Measurements from ENCODE around the gene FNTB. TPM values are rescaled to one million over a fixed set of nuclear protein-coding genes. Genes with fewer than 3 reads are reported as not detected.

The FNTB gene
- total RNA-seq, 1 experiment from 2014 or later = 35.3 TPM

- Histone ChIP-seq H3F3A (ENCODE audit: insufficient read depth, low read depth) (peaks cover 5% of the 10 kb centered on the region; the same call in 1 of the 2 replicates), H3K9me2 (ENCODE audit: insufficient read depth) (no peaks in the 10 kb centered on the region), H3K9me3 (ENCODE audit: insufficient read depth, low read depth) (no peaks in the 10 kb centered on the region), H3K36me3 (ENCODE audit: low read depth) (peaks cover 14% of the 10 kb centered on the region), H4K20me1 (ENCODE audit: insufficient read depth) (no peaks in the 10 kb centered on the region), H3K4me1 (replicated peaks; ENCODE audit: insufficient read depth) (no peaks in the 10 kb centered on the region), H3K4me2 (no peak overlapping the region), H3K27me3 (ENCODE audit: insufficient read depth, low read depth) (no peaks in the 10 kb centered on the region), H2AFZ (no peak overlapping the region), H3K4me3 (no peak overlapping the region), H3K27ac (no peak overlapping the region), H3K79me2 (ENCODE audit: low read depth) (no peaks in the 10 kb centered on the region)
- intact Hi-C loops (cut with micrococcal nuclease; ENCODE audit: unreplicated experiment) = no loop called here
- BruUV-seq (replicated peaks) = no TSS peak
- no peak for DNase-seq
- no peak for TF ChIP-seq CTCF (conservative IDR thresholded peaks at IDR 0.05)
- TF ChIP-seq EZH2 (IDR thresholded peaks at IDR 0.05; ENCODE audit: low read depth) = no peak
- CTCF ChIA-PET = no interaction called here
- POLR2A ChIA-PET (ENCODE audit: unreplicated experiment) = no interaction called here
These were observed 38.3 kb downstream of the FNTB start for GRCh38 chr14:65024957-65025356.

GRCh38 chr14:65025818-65026217 lies 39.1 kb downstream of the FNTB start:
- ChIA-PET CTCF (no interaction called here), POLR2A (ENCODE audit: unreplicated experiment) (no interaction called here)
- TF ChIP-seq EZH2 (IDR thresholded peaks at IDR 0.05; ENCODE audit: low read depth) (no peak), CTCF (conservative IDR thresholded peaks at IDR 0.05) (no peak)
- Histone ChIP-seq H3F3A (ENCODE audit: insufficient read depth, low read depth) (peaks cover 4% of the 10 kb centered on the region; the same call in 1 of the 2 replicates), H3K36me3 (ENCODE audit: low read depth) (peaks cover 17% of the 10 kb centered on the region), H3K27me3 (ENCODE audit: insufficient read depth, low read depth) (no peaks in the 10 kb centered on the region), H2AFZ (no peak overlapping the region), H3K9me2 (ENCODE audit: insufficient read depth) (no peaks in the 10 kb centered on the region), H3K9me3 (ENCODE audit: insufficient read depth, low read depth) (no peaks in the 10 kb centered on the region), H3K79me2 (ENCODE audit: low read depth) (no peaks in the 10 kb centered on the region), H3K4me1 (replicated peaks; ENCODE audit: insufficient read depth) (no peaks in the 10 kb centered on the region), H4K20me1 (ENCODE audit: insufficient read depth) (no peaks in the 10 kb centered on the region), H3K4me3 (no peak overlapping the region), H3K27ac (no peak overlapping the region), H3K4me2 (no peak overlapping the region)
- DNase-seq = no peak
- BruUV-seq (replicated peaks) = no TSS peak
- intact Hi-C loops (cut with micrococcal nuclease; ENCODE audit: unreplicated experiment) = no loop called here

GRCh38 chr14:65026526-65026925 lies 39.8 kb downstream of the FNTB start:
- Histone ChIP-seq H3F3A (ENCODE audit: insufficient read depth, low read depth) (no peaks in the 10 kb centered on the region), H3K36me3 (ENCODE audit: low read depth) (peaks cover 15% of the 10 kb centered on the region), H3K27me3 (ENCODE audit: insufficient read depth, low read depth) (no peaks in the 10 kb centered on the region), H2AFZ (no peak overlapping the region), H3K27ac (no peak overlapping the region), H3K4me1 (replicated peaks; ENCODE audit: insufficient read depth) (no peaks in the 10 kb centered on the region), H3K9me3 (ENCODE audit: insufficient read depth, low read depth) (no peaks in the 10 kb centered on the region), H3K4me3 (no peak overlapping the region), H4K20me1 (ENCODE audit: insufficient read depth) (no peaks in the 10 kb centered on the region), H3K4me2 (no peak overlapping the region), H3K79me2 (ENCODE audit: low read depth) (no peaks in the 10 kb centered on the region), H3K9me2 (ENCODE audit: insufficient read depth) (no peaks in the 10 kb centered on the region)
- DNase-seq = no peak
- ChIA-PET POLR2A (ENCODE audit: unreplicated experiment) (no interaction called here), CTCF (no interaction called here)
- BruUV-seq (replicated peaks) = no TSS peak
- intact Hi-C loops (cut with micrococcal nuclease; ENCODE audit: unreplicated experiment) = no loop called here
- TF ChIP-seq EZH2 (IDR thresholded peaks at IDR 0.05; ENCODE audit: low read depth) (no peak), CTCF (conservative IDR thresholded peaks at IDR 0.05) (no peak)

Measured in PC-9 (cell line).